Rectal smooth muscle tissue (tissue), 1 donor: ENCODE measurements around the gene TRIM3.

Experiments
- H3K27ac ChIP-seq: one replicate; pipeline ENCODE4 v1.7.0; 2013; ENCODE audit warnings: low read depth, low read length, inconsistent platforms
- H3K27me3 ChIP-seq: one replicate; pipeline ENCODE4 v1.7.0; 2013; ENCODE audit warnings: low read length; ENCODE audit not compliant: control insufficient read depth, insufficient read depth
- H3K36me3 ChIP-seq: one replicate; pipeline ENCODE4 v1.7.0; 2013; ENCODE audit warnings: low read length; ENCODE audit not compliant: control insufficient read depth, insufficient read depth
- H3K4me1 ChIP-seq: one replicate; pipeline ENCODE4 v1.7.0; 2013; ENCODE audit warnings: low read length; ENCODE audit not compliant: control insufficient read depth, insufficient read depth
- H3K4me3 ChIP-seq: one replicate; pipeline ENCODE4 v1.7.0; 2013; ENCODE audit warnings: low read length
- H3K9ac ChIP-seq: one replicate; pipeline ENCODE4 v1.7.0; 2013; ENCODE audit warnings: low read length

Gene TRIM3

GRCh38 chr11:6404342-6405051 lies 69.2 kb downstream of the TRIM3 start:
- H3K27me3 ChIP-seq, result no peaks in the 10 kb centered on the region
- H3K4me1 ChIP-seq, result no peaks in the 10 kb centered on the region
- no peak overlapping the region for H3K4me3 ChIP-seq
- H3K9ac ChIP-seq, result no peak overlapping the region
- peaks cover 3% of the 10 kb centered on the region for H3K36me3 ChIP-seq
- no peak overlapping the region for H3K27ac ChIP-seq

DNA sequence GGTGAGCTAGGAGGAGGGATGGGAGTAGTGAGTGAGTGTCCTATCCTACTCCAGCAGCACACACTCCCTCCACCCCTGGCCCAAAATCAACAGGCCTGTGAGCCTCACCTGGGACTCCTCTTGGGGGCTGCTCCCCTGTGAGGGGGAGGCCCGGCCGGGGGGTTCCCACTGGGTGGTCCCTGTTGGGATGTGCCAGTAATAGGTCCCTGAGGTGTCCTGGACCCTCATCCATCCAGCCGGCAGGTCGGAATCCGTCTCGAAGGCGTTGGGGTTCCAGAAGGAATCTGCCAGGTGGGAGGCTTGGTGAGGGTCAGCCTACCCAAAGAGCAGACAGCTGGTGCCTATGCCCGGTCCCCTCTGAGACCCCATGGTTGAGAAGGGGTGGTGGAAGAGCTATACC lies 70.2 kb downstream of the TRIM3 start:
- Histone ChIP-seq H3K4me1 (no peaks in the 10 kb centered on the region), H3K9ac (no peak overlapping the region), H3K27me3 (no peaks in the 10 kb centered on the region), H3K27ac (no peak overlapping the region), H3K36me3 (peaks cover 3% of the 10 kb centered on the region), H3K4me3 (no peak overlapping the region)

GRCh38 chr11:6402561-6402981 lies 71.2 kb downstream of the TRIM3 start:
- no peak overlapping the region for H3K27ac ChIP-seq
- H3K4me1 ChIP-seq, result peaks cover 3% of the 10 kb centered on the region
- no peak overlapping the region for H3K4me3 ChIP-seq

DNA sequence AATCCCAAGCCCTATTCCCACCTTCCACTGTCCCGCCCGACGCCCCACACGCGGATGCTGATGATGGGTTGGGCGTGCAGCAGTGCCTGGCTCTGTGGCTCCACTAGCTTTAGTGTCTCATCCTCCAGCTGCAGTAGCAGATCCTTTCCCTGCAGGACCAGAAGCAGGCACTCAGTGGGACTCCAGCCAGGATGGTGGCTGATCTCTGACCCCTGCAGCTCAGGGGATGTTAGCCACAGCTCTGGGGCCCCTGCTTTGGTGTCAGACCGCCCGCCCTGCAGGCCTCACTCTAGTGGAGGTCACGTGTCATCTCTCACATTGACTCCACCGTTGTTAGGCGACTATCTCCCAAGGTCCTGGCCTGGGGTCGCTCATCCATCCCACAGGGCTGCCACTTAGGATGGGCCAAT lies 71.7 kb downstream of the TRIM3 start:
- H3K36me3 ChIP-seq, result peaks cover 3% of the 10 kb centered on the region
- no peak overlapping the region for H3K9ac ChIP-seq
- H3K27me3 ChIP-seq, result no peaks in the 10 kb centered on the region
- no peak overlapping the region for H3K4me3 ChIP-seq
- peaks cover 6% of the 10 kb centered on the region for H3K4me1 ChIP-seq
- H3K27ac ChIP-seq, result no peak overlapping the region

More at GRCh38 chr11:6402561-6402981, 71.2 kb downstream of the TRIM3 start:
- peaks cover 3% of the 10 kb centered on the region for H3K36me3 ChIP-seq
- no peaks in the 10 kb centered on the region for H3K27me3 ChIP-seq
- H3K9ac ChIP-seq, result no peak overlapping the region

DNA sequence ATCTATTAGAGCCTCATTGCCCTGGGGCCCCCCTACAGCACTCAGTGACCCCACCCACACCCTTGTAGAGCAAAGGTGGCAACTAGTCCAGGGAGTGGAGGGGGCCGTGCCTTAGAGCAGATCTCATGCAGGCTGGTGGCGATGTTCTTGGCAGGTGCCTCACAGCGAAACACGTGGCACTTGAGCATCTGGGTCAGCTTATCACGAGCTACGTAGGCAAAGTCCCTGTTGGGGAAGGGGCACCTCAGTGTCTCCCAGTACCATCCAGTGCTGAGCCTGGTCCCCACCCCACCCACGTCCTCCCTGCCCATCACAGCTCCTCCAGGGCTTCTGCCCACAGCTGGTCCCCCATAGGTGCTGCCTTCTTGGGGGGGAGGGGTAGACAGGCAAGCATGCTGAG lies 72.3 kb downstream of the TRIM3 start:
- H3K27ac ChIP-seq, result no peak overlapping the region
- H3K36me3 ChIP-seq, result peaks cover 3% of the 10 kb centered on the region
- H3K9ac ChIP-seq, result no peak overlapping the region
- H3K4me1 ChIP-seq, result peaks cover 6% of the 10 kb centered on the region
- no peaks in the 10 kb centered on the region for H3K27me3 ChIP-seq
- H3K4me3 ChIP-seq, result no peak overlapping the region

GRCh38 chr11:6400431-6401345 lies 73.1 kb downstream of the TRIM3 start:
- Histone ChIP-seq H3K4me1 (peaks cover 6% of the 10 kb centered on the region), H3K9ac (no peak overlapping the region), H3K4me3 (no peak overlapping the region), H3K27me3 (no peaks in the 10 kb centered on the region), H3K27ac (no peak overlapping the region), H3K36me3 (peaks cover 3% of the 10 kb centered on the region)
